ENCODE data around the gene PDE8B.
A peak's percentile ranks its signal among the peaks of the same experiment; 100 is the strongest.

PDE8B gene

GRCh38 chr5:77210091-77210963, at the start of gene PDE8B:
Gene PDE8B, plus strand, starts transcription at chr5:77210680. Its CDS starts 246 bp downstream, at chr5:77210926.
- Histone ChIP-seq H2AFZ (ENCODE audit: low read depth, low read length) (peak within 1 kb of the TSS; percentile 15; the same call in 1 of the 2 replicates), H3K4me3 (ENCODE audit: low read length) (peak within 1 kb of the TSS; percentile 74), H3K4me1 (ENCODE audit: low read length) (no peaks in the 10 kb centered on the region), H3K9ac (ENCODE audit: low read length) (peak within 1 kb of the TSS; percentile 42), H3K79me2 (ENCODE audit: low read length) (no peaks in the 10 kb centered on the region), H3K36me3 (replicated peaks; ENCODE audit: low read depth, low read length) (no peaks in the 10 kb centered on the region), H3K27ac (ENCODE audit: low read length) (no peak within 1 kb of the TSS), H3K9me3 (ENCODE audit: insufficient read depth, low read length) (no peaks in the 10 kb centered on the region), H4K20me1 (ENCODE audit: insufficient read depth, low read length) (no peaks in the 10 kb centered on the region), H3K27me3 (ENCODE audit: low read depth, low read length) (peaks cover 8% of the 10 kb centered on the region), H3K4me2 (ENCODE audit: low read length) (peak within 1 kb of the TSS; percentile 71)
- TF ChIP-seq EZH2phosphoT487 (IDR thresholded peaks at IDR 0.05; ENCODE audit: low read depth) (no peak), CTCF (IDR thresholded peaks at IDR 0.05; ENCODE audit: low read depth, low read length) (no peak)

- H3K4me1 ChIP-seq (ENCODE audit: low read length) = no peaks in the 10 kb centered on the region
- TF ChIP-seq CTCF (IDR thresholded peaks at IDR 0.05; ENCODE audit: low read depth, low read length) (no peak), EZH2phosphoT487 (IDR thresholded peaks at IDR 0.05; ENCODE audit: low read depth) (no peak)
- no peak overlapping the region for H3K9ac ChIP-seq (ENCODE audit: low read length)
- no peak overlapping the region for H2AFZ ChIP-seq (ENCODE audit: low read depth, low read length)
- H3K4me3 ChIP-seq (ENCODE audit: low read length) = no peak overlapping the region
- no peak overlapping the region for H3K27ac ChIP-seq (ENCODE audit: low read length)
- no peaks in the 10 kb centered on the region for H4K20me1 ChIP-seq (ENCODE audit: insufficient read depth, low read length)
- H3K9me3 ChIP-seq (ENCODE audit: insufficient read depth, low read length) = no peaks in the 10 kb centered on the region
- no peaks in the 10 kb centered on the region for H3K27me3 ChIP-seq (ENCODE audit: low read depth, low read length)
- H3K79me2 ChIP-seq (ENCODE audit: low read length) = no peaks in the 10 kb centered on the region
- H3K36me3 ChIP-seq (replicated peaks; ENCODE audit: low read depth, low read length) = no peaks in the 10 kb centered on the region
- no peak overlapping the region for H3K4me2 ChIP-seq (ENCODE audit: low read length)
Observed at GRCh38 chr5:77163453-77163852, 47.0 kb upstream of the PDE8B start.

GRCh38 chr5:77167063-77167462, 43.4 kb upstream of the PDE8B start:
- Histone ChIP-seq H3K4me3 (ENCODE audit: low read length) (no peak overlapping the region), H3K4me2 (ENCODE audit: low read length) (no peak overlapping the region), H3K4me1 (ENCODE audit: low read length) (no peaks in the 10 kb centered on the region), H3K27ac (ENCODE audit: low read length) (no peak overlapping the region), H3K9ac (ENCODE audit: low read length) (no peak overlapping the region), H3K27me3 (ENCODE audit: low read depth, low read length) (no peaks in the 10 kb centered on the region), H3K9me3 (ENCODE audit: insufficient read depth, low read length) (no peaks in the 10 kb centered on the region), H2AFZ (ENCODE audit: low read depth, low read length) (no peak overlapping the region), H3K36me3 (replicated peaks; ENCODE audit: low read depth, low read length) (no peaks in the 10 kb centered on the region), H3K79me2 (ENCODE audit: low read length) (no peaks in the 10 kb centered on the region), H4K20me1 (ENCODE audit: insufficient read depth, low read length) (no peaks in the 10 kb centered on the region)
- no peak for TF ChIP-seq EZH2phosphoT487 (IDR thresholded peaks at IDR 0.05; ENCODE audit: low read depth)
- TF ChIP-seq CTCF (IDR thresholded peaks at IDR 0.05; ENCODE audit: low read depth, low read length) = no peak

- H4K20me1 ChIP-seq (ENCODE audit: insufficient read depth, low read length) = no peaks in the 10 kb centered on the region
- no peaks in the 10 kb centered on the region for H3K4me1 ChIP-seq (ENCODE audit: low read length)
- H2AFZ ChIP-seq (ENCODE audit: low read depth, low read length) = no peak overlapping the region
- no peaks in the 10 kb centered on the region for H3K27me3 ChIP-seq (ENCODE audit: low read depth, low read length)
- H3K9ac ChIP-seq (ENCODE audit: low read length) = no peak overlapping the region
- no peak overlapping the region for H3K4me2 ChIP-seq (ENCODE audit: low read length)
- H3K79me2 ChIP-seq (ENCODE audit: low read length) = no peaks in the 10 kb centered on the region
- no peaks in the 10 kb centered on the region for H3K9me3 ChIP-seq (ENCODE audit: insufficient read depth, low read length)
- TF ChIP-seq EZH2phosphoT487 (IDR thresholded peaks at IDR 0.05; ENCODE audit: low read depth) = no peak
- no peak for TF ChIP-seq CTCF (IDR thresholded peaks at IDR 0.05; ENCODE audit: low read depth, low read length)
- no peak overlapping the region for H3K4me3 ChIP-seq (ENCODE audit: low read length)
- H3K36me3 ChIP-seq (replicated peaks; ENCODE audit: low read depth, low read length) = no peaks in the 10 kb centered on the region
- no peak overlapping the region for H3K27ac ChIP-seq (ENCODE audit: low read length)
Observed at GRCh38 chr5:77167695-77168121, 42.8 kb upstream of the PDE8B start.
